ENCODE measurements around the gene BCO1.

BCO1 gene

GRCh38 chr16:81232740-81233367 lies 5.6 kb upstream of the BCO1 start:
- DNase-seq, result no peak

- no peak for DNase-seq
These were observed 1.2 kb upstream of the BCO1 start for GRCh38 chr16:81237282-81237681.

- DNase-seq, result no peak
These were observed 570 bp upstream of the BCO1 start for GRCh38 chr16:81237942-81238295.

- DNase-seq, result no peak
These were observed 1.1 kb downstream of the BCO1 start for GRCh38 chr16:81239367-81240121.

GRCh38 chr16:81241706-81242105 lies 3.2 kb downstream of the BCO1 start:
- DNase-seq, result no peak

GRCh38 chr16:81242977-81243618 lies 4.6 kb downstream of the BCO1 start:
- no peak for DNase-seq

- DNase-seq, result no peak
These were observed 5.5 kb downstream of the BCO1 start for GRCh38 chr16:81243942-81244341.

- DNase-seq, result no peak
These were observed 13.4 kb downstream of the BCO1 start for GRCh38 chr16:81251871-81252270.

GRCh38 chr16:81253141-81253540 lies 14.7 kb downstream of the BCO1 start:
- no peak for DNase-seq

- DNase-seq, result no peak
These were observed 16.5 kb downstream of the BCO1 start for GRCh38 chr16:81254922-81255526.

- DNase-seq, result no peak
These were observed 21.4 kb downstream of the BCO1 start for GRCh38 chr16:81259916-81260315.

GRCh38 chr16:81261049-81261648 lies 22.7 kb downstream of the BCO1 start:
- no peak for DNase-seq

- DNase-seq, result no peak
These were observed 25.2 kb downstream of the BCO1 start for GRCh38 chr16:81263470-81264220.

GRCh38 chr16:81264386-81264785 lies 25.9 kb downstream of the BCO1 start:
- no peak for DNase-seq

GRCh38 chr16:81265052-81265451 lies 26.6 kb downstream of the BCO1 start:
- DNase-seq, result no peak

GRCh38 chr16:81265658-81266451 lies 27.4 kb downstream of the BCO1 start:
- DNase-seq, result no peak

- no peak for DNase-seq
These were observed 28.2 kb downstream of the BCO1 start for GRCh38 chr16:81266680-81267095.

GRCh38 chr16:81268509-81268908 lies 30.0 kb downstream of the BCO1 start:
- no peak for DNase-seq

GRCh38 chr16:81273223-81273950 lies 34.9 kb downstream of the BCO1 start:
- DNase-seq, result no peak

GRCh38 chr16:81275064-81275532 lies 36.6 kb downstream of the BCO1 start:
- DNase-seq, result no peak

GRCh38 chr16:81275795-81276194 lies 37.3 kb downstream of the BCO1 start:
- no peak for DNase-seq

Data from SIG-M5 (cell line).